CD14-positive monocyte (primary cell): ENCODE results near the gene S100Z. TPM values are rescaled to one million over a fixed set of nuclear protein-coding genes. Genes with fewer than 3 reads are reported as not detected.
"Not testable (repeated sequence)": the region's sequence is repeated elsewhere in the genome, so short reads cannot be mapped to it uniquely, and the experiment has no call there.

ENCODE experiments used
- DNase-seq, 3 donors: peaks; one replicate each; pipeline ENCODE4 v3.0.0-alpha.2; 2011 to 2022
- H2AFZ ChIP-seq: 2 replicates; pipeline ENCODE4 v1.6.0; 2012; ENCODE audit warnings: mild to moderate bottlenecking, low read depth, low read length, inconsistent platforms; ENCODE audit not compliant: insufficient read depth, poor library complexity, severe bottlenecking
- H3K27ac ChIP-seq, 2 donors: 1 replicate in 1 of 2; 2 replicates in 1 of 2; pipeline ENCODE4 v1.5.1; 2012 to 2013; ENCODE audit warnings: low read length in 2 of 2, control low read depth in 1 of 2, inconsistent platforms in 1 of 2, low read depth in 1 of 2, mild to moderate bottlenecking in 1 of 2
- H3K27me3 ChIP-seq, 2 donors: one replicate each; pipeline versions ENCODE4 v1.6.0 to v1.6.1; 2011 to 2013; ENCODE audit warnings: low read length in 2 of 2; ENCODE audit not compliant: control insufficient read depth in 2 of 2, insufficient read depth in 2 of 2
- H3K36me3 ChIP-seq, 2 donors: replicated peaks in 1 of 2; 1 replicate in 1 of 2; 2 replicates in 1 of 2; pipeline versions ENCODE4 v1.5.1 to v1.6.1; 2012 to 2013; ENCODE audit warnings: low read length in 2 of 2, control low read depth in 1 of 2, inconsistent platforms in 1 of 2, mild to moderate bottlenecking in 1 of 2; ENCODE audit not compliant: insufficient read depth in 2 of 2, control insufficient read depth in 1 of 2
- H3K4me1 ChIP-seq, 2 donors: 1 replicate in 1 of 2; 2 replicates in 1 of 2; pipeline versions ENCODE4 v1.5.1 to v1.6.1; 2012 to 2013; ENCODE audit warnings: low read length in 2 of 2, control low read depth in 1 of 2, inconsistent platforms in 1 of 2, mild to moderate bottlenecking in 1 of 2, moderate library complexity in 1 of 2; ENCODE audit not compliant: insufficient read depth in 2 of 2, control insufficient read depth in 1 of 2
- H3K4me2 ChIP-seq: replicated peaks from 2 replicates; pipeline ENCODE3; 2012; ENCODE audit warnings: low read length, moderate library complexity, mild to moderate bottlenecking; ENCODE audit not compliant: poor library complexity, severe bottlenecking; ENCODE audit errors: extremely low read depth
- H3K4me3 ChIP-seq, 3 experiments: fragments of 200-600 bp in 1 of 3; sonication (generic) in 1 of 3; replicated peaks in 1 of 3; 1 replicate in 2 of 3; 2 replicates in 1 of 3; pipeline ENCODE4 v1.5.1; 2011 to 2013; ENCODE audit warnings: low read length in 3 of 3, mild to moderate bottlenecking in 3 of 3, control low read depth in 2 of 3, low read depth in 2 of 3, inconsistent platforms in 1 of 3, moderate library complexity in 1 of 3
- H3K79me2 ChIP-seq: 2 replicates; pipeline ENCODE4 v1.6.0; 2012; ENCODE audit warnings: mild to moderate bottlenecking, control low read depth, inconsistent platforms, low read length, moderate library complexity; ENCODE audit not compliant: insufficient read depth
- H3K9ac ChIP-seq: 2 replicates; pipeline ENCODE4 v1.6.0; 2017; ENCODE audit warnings: low read length, mild to moderate bottlenecking; ENCODE audit not compliant: insufficient read depth, poor library complexity, severe bottlenecking
- H3K9me3 ChIP-seq, 2 donors: replicated peaks in 1 of 2; 1 replicate in 1 of 2; 2 replicates in 1 of 2; pipeline versions ENCODE4 v1.5.1 to v1.6.1; 2012 to 2013; ENCODE audit warnings: low read length in 2 of 2, control low read depth in 1 of 2; ENCODE audit not compliant: control insufficient read depth in 1 of 2, insufficient read depth in 1 of 2
- H4K20me1 ChIP-seq: 2 replicates; pipeline ENCODE4 v1.6.0; 2012; ENCODE audit warnings: mild to moderate bottlenecking, low read length, control low read depth, moderate library complexity; ENCODE audit not compliant: insufficient read depth
- H3K27ac Mint-ChIP-seq, 7 donors: one replicate each; pipeline ENCODE4 v1.8.0; 2020; ENCODE audit warnings: mild to moderate bottlenecking in 7 of 7, mixed read lengths in 7 of 7, moderate library complexity in 6 of 7, inconsistent platforms in 2 of 7
- H3K27me3 Mint-ChIP-seq, 3 donors: one replicate each; pipeline ENCODE4 v1.8.0; 2021 to 2022; ENCODE audit warnings: low read depth in 3 of 3, mild to moderate bottlenecking in 3 of 3, mixed read lengths in 3 of 3, moderate library complexity in 3 of 3, inconsistent platforms in 1 of 3
- H3K36me3 Mint-ChIP-seq, 2 donors: one replicate each; pipeline ENCODE4 v1.8.0; 2020; ENCODE audit warnings: mixed read lengths in 2 of 2, inconsistent platforms in 1 of 2, mild to moderate bottlenecking in 1 of 2
- H3K4me1 Mint-ChIP-seq: one replicate; pipeline ENCODE4 v1.8.0; 2020; ENCODE audit warnings: mild to moderate bottlenecking, mixed read lengths
- H3K4me3 Mint-ChIP-seq, 2 donors: one replicate each; pipeline ENCODE4 v1.8.0; 2020; ENCODE audit warnings: mild to moderate bottlenecking in 2 of 2, mixed read lengths in 2 of 2, moderate library complexity in 1 of 2
- H3K9me3 Mint-ChIP-seq, 7 donors: one replicate each; pipeline ENCODE4 v1.8.0; 2020 to 2022; ENCODE audit warnings: mixed read lengths in 7 of 7, mild to moderate bottlenecking in 6 of 7, moderate library complexity in 6 of 7, inconsistent platforms in 2 of 7
- CTCF ChIP-seq: fragments of 200-600 bp; IDR thresholded peaks from one replicate; pipeline ENCODE4 v1.8.0; 2022; ENCODE audit warnings: antibody characterized with exemption, mild to moderate bottlenecking
- intact Hi-C, 2 donors: fragments of 100-400 bp; cut with micrococcal nuclease; formaldehyde crosslinking; loops; one replicate each; pipeline versions ENCODE4 v1.15.0 to v1.15.1; 2023
- polyA plus RNA-seq, 3 donors: library from polyadenylated mRNA; depleted of rRNA in 1 of 3; unstranded in 2 of 3; stranded (reverse) in 1 of 3; fragments of 300-500 nt in 2 of 3; fragments of >200 nt in 1 of 3; fragmentation: Illumina TruSeq in 2 of 3; gene quantifications; 1 replicate in 2 of 3; 2 replicates in 1 of 3; pipeline ENCODE4 v1.2.3, GENCODE V29; 2012 to 2021

The S100Z gene
- polyA plus RNA-seq, 3 donors: 13.4 to 39.3 (median 21.2) TPM

DNA sequence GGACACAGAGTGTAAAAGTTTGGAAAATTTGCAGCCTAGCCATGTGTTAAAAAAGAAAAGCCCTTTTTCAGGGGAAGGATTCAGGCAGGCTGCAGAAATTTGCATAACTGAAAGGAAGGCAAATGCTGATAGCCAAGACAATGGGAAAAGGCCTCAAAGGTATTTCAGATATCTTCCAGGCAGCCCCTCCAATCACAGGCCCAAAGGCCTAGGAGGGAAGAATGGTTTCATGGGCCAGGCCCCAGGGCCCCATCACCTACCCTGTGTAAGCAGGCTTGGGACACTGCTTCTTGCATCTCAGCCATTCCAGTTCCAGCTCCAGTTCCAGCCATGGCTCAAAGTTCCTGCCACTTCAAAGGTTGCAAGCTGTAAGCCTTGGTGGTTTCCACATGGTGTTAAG lies 4.8 kb downstream of the S100Z start:
- Histone ChIP-seq H3K27me3 (no peaks in the 10 kb centered on the region), H3K36me3 (no peaks in the 10 kb centered on the region), H3K9me3 (peaks cover 0 to 3% of the 10 kb centered on the region in 2 donors), H3K4me1 (peaks cover 99 to 100% of the 10 kb centered on the region in 2 donors), H3K27ac (peak overlapping the region; percentile 84 to 86), H3K4me3 (peak overlapping the region in 1 of 3 experiments; percentile 75), H3K79me2 (peaks cover 81% of the 10 kb centered on the region), H2AFZ (no peak overlapping the region), H3K9ac (no peak overlapping the region), H4K20me1 (no peaks in the 10 kb centered on the region), H3K4me2 (peak overlapping the region; percentile 51)
- peaks cover 5 to 10% (median 7%) of the 10 kb centered on the region in 7 donors for H3K9me3 Mint-ChIP-seq
- peaks cover 15 to 30% of the 10 kb centered on the region in 2 donors for H3K36me3 Mint-ChIP-seq
- DNase-seq: no peak
- H3K27ac Mint-ChIP-seq: peak overlapping the region; percentile 89 to 98 (median 92)
- peak overlapping the region; percentile 45 to 46 for H3K4me3 Mint-ChIP-seq
- intact Hi-C loops: no loop called here
- H3K27me3 Mint-ChIP-seq: no peaks in the 10 kb centered on the region
- no peak for TF ChIP-seq CTCF
- peaks cover 94% of the 10 kb centered on the region for H3K4me1 Mint-ChIP-seq

GRCh38 chr5:76855501-76855900 lies 5.7 kb downstream of the S100Z start:
- not testable (repeated sequence) for H2AFZ ChIP-seq, H3K27me3 Mint-ChIP-seq
- peaks cover 94% of the 10 kb centered on the region for H3K4me1 Mint-ChIP-seq

More at GRCh38 chr5:76855501-76855900, 5.7 kb downstream of the S100Z start:
- Histone ChIP-seq H3K4me3 (peak overlapping the region in 1 of 3 experiments; percentile 75), H3K9ac (peak overlapping the region; percentile 19), H3K27ac (peak overlapping the region; percentile 84 to 86), H3K4me2 (peak overlapping the region; percentile 51), H3K79me2 (peaks cover 81% of the 10 kb centered on the region), H3K4me1 (peaks cover 99 to 100% of the 10 kb centered on the region in 2 donors)
- Mint-ChIP-seq H3K27ac (peak overlapping the region; percentile 89 to 98 (median 92)), H3K9me3 (peaks cover 5 to 10% (median 7%) of the 10 kb centered on the region in 7 donors), H3K4me3 (peak overlapping the region; percentile 6 to 76), H3K36me3 (peaks cover 15 to 30% of the 10 kb centered on the region in 2 donors)
- H3K36me3 ChIP-seq, H3K27me3 ChIP-seq, H4K20me1 ChIP-seq, intact Hi-C loops, DNase-seq, H3K9me3 ChIP-seq: not testable (repeated sequence)
